Spleen (tissue), 11 donors: Measurements from ENCODE around the gene DHH. TPM values are rescaled to one million over a fixed set of nuclear protein-coding genes. Genes with fewer than 3 reads are reported as not detected.

ENCODE experiments used
- DNase-seq: peaks from one replicate; pipeline ENCODE4 v3.0.0-alpha.2; 2020
- H3K27ac ChIP-seq, 8 donors: fragments of 200-600 bp; sonication (generic) in 7 of 8; 1 replicate in 4 of 8; 2 replicates in 4 of 8; pipeline versions ENCODE4 v1.5.0 to v1.8.0; 2016 to 2021; ENCODE audit warnings: inconsistent platforms in 4 of 8, mild to moderate bottlenecking in 4 of 8, moderate library complexity in 1 of 8
- H3K27me3 ChIP-seq, 7 donors: fragments of 200-600 bp; sonication (generic) in 6 of 7; replicated peaks in 1 of 7; 1 replicate in 4 of 7; 2 replicates in 3 of 7; pipeline versions ENCODE4 v1.5.0 to v1.8.0; 2016 to 2021; ENCODE audit warnings: inconsistent platforms in 3 of 7, mild to moderate bottlenecking in 1 of 7
- H3K36me3 ChIP-seq, 6 donors: fragments of 200-600 bp; sonication (generic) in 5 of 6; 1 replicate in 4 of 6; 2 replicates in 2 of 6; pipeline versions ENCODE4 v1.5.0 to v1.8.0; 2016 to 2021; ENCODE audit warnings: inconsistent platforms in 2 of 6
- H3K4me1 ChIP-seq, 6 donors: fragments of 200-600 bp; sonication (generic) in 5 of 6; 1 replicate in 3 of 6; 2 replicates in 3 of 6; pipeline versions ENCODE4 v1.5.0 to v1.8.0; 2016 to 2021; ENCODE audit warnings: inconsistent platforms in 3 of 6
- H3K4me3 ChIP-seq, 8 donors: fragments of 200-600 bp; sonication (generic) in 7 of 8; 1 replicate in 4 of 8; 2 replicates in 4 of 8; pipeline versions ENCODE4 v1.5.0 to v1.8.0; 2016 to 2021; ENCODE audit warnings: inconsistent platforms in 4 of 8, mild to moderate bottlenecking in 4 of 8, moderate library complexity in 2 of 8
- H3K9me3 ChIP-seq, 8 donors: fragments of 200-600 bp; sonication (generic) in 7 of 8; 1 replicate in 4 of 8; 2 replicates in 4 of 8; pipeline versions ENCODE4 v1.5.0 to v1.8.0; 2016 to 2021; ENCODE audit warnings: inconsistent platforms in 4 of 8
- CTCF ChIP-seq, 11 experiments: fragments of 200-600 bp in 7 of 11; fragments of 450-650 bp in 4 of 11; sonication (generic) in 4 of 11; IDR thresholded peaks in 8 of 11; conservative IDR thresholded peaks in 3 of 11; 1 replicate in 7 of 11; 2 replicates in 4 of 11; pipeline versions ENCODE4 v1.4.0 to v1.8.0; 2016 to 2021; ENCODE audit warnings: antibody characterized with exemption in 11 of 11, inconsistent platforms in 4 of 11, mild to moderate bottlenecking in 1 of 11
- POLR2A ChIP-seq, 3 donors: fragments of 450-650 bp; IDR thresholded peaks; one replicate each; pipeline ENCODE4 v1.5.1; 2017; ENCODE audit warnings: antibody characterized with exemption in 3 of 3, mild to moderate bottlenecking in 1 of 3
- POLR2AphosphoS5 ChIP-seq, 3 donors: sonication (generic); formaldehyde crosslinking; IDR thresholded peaks; one replicate each; pipeline ENCODE4 v1.5.1; 2017; ENCODE audit warnings: antibody characterized with exemption in 3 of 3
- WGBS, 5 donors: extraction: QIAGEN DNeasy Blood & Tissue Kit in 3 of 5; methylation state at CpG; one replicate each; pipeline versions ENCODE4 v1.1.5 to v1.1.7; 2013 to 2018; 5-methylcytosine and 5-hydroxymethylcytosine counted together
- intact Hi-C: fragments of 100-400 bp; cut with DNase I; formaldehyde crosslinking; loops from one replicate; pipeline ENCODE4 v1.15.0; 2023; ENCODE audit warnings: low total_unique reads
- polyA plus RNA-seq, 3 donors: library from polyadenylated mRNA; stranded (reverse); fragments of 200-250 nt; gene quantifications; one replicate each; pipeline ENCODE4 v1.2.1, GENCODE V29; 2013
- total RNA-seq, 7 donors: library from RNA; depleted of rRNA in 3 of 7; stranded (reverse); fragments of >200 nt in 3 of 7; fragmentation: NEBNext Ultra II Directional in 4 of 7; extraction: Animal tissue kit (Norgen Biotek cat#: 25700) in 4 of 7; gene quantifications; one replicate each; pipeline versions ENCODE4 v1.1.0 to v1.2.1, GENCODE V29; 2016 to 2021
- donor health status: healthy with polysubstance abuse.
- donor health status: DM: no; HTN: no; CAD: no; lungs with moderate emphysema.
- donor health status: DM: no; HTN: no; CAD: no.
- donor health status: Bipolar disorder and iron deficiency.
- donor health status: healthy.
- donor health status: DM: no; HTN: no; CAD: no.
- donor health status: DM: yes; HTN: yes; CAD: no.

The DHH gene
- total and polyA plus RNA-seq, 10 donors, result 0.09 to 2.6 (median 0.66) TPM

- WGBS, 5 donors, result 63 to 93% (median 80%) methylated on average over 1 of the region's 1 CpG
- TF ChIP-seq POLR2A (IDR thresholded peaks at IDR 0.05) (no peak), POLR2AphosphoS5 (IDR thresholded peaks at IDR 0.05) (no peak), CTCF (IDR thresholded peaks at IDR 0.05 in 8 of 11, conservative IDR thresholded peaks at IDR 0.05 in 3 of 11) (no peak)
- H3K27me3 ChIP-seq, result no peaks in the 10 kb centered on the region
- H3K27ac ChIP-seq, result no peak overlapping the region
- DNase-seq, result no peak
- no peaks in the 10 kb centered on the region for H3K4me1 ChIP-seq
- no peak overlapping the region for H3K4me3 ChIP-seq
- H3K36me3 ChIP-seq, result no peaks in the 10 kb centered on the region
- intact Hi-C loops, result no loop called here
- H3K9me3 ChIP-seq, result peaks cover 0 to 4% (median 0%) of the 10 kb centered on the region in 8 donors
Observed at GRCh38 chr12:49079793-49080192, 14.8 kb downstream of the DHH start.

- no peaks in the 10 kb centered on the region for H3K27me3 ChIP-seq
- no peak overlapping the region for H3K27ac ChIP-seq
- 94 to 95% (median 95%) methylated on average over 11 of the region's 11 CpGs for WGBS, 5 donors
- no peak for TF ChIP-seq CTCF (IDR thresholded peaks at IDR 0.05 in 8 of 11, conservative IDR thresholded peaks at IDR 0.05 in 3 of 11)
- TF ChIP-seq POLR2A (IDR thresholded peaks at IDR 0.05), result no peak
- TF ChIP-seq POLR2AphosphoS5 (IDR thresholded peaks at IDR 0.05), result no peak
- no peaks in the 10 kb centered on the region for H3K9me3 ChIP-seq
- intact Hi-C loops, result no loop called here
- H3K4me3 ChIP-seq, result no peak overlapping the region
- H3K36me3 ChIP-seq, result no peaks in the 10 kb centered on the region
- no peak for DNase-seq
- H3K4me1 ChIP-seq, result peaks cover 6 to 23% (median 18%) of the 10 kb centered on the region in 6 donors
Observed at GRCh38 chr12:49070971-49071370, 23.6 kb downstream of the DHH start.

- H3K9me3 ChIP-seq, result no peaks in the 10 kb centered on the region
Observed at GRCh38 chr12:49069507-49070346, 24.9 kb downstream of the DHH start, which contains the start of gene RHEBL1. TSS of gene RHEBL1 (minus strand) at chr12:49069979. CDS start at chr12:49069785, 194 bp downstream.

More at GRCh38 chr12:49069507-49070346, 24.9 kb downstream of the DHH start, which contains the start of gene RHEBL1:
- peak; percentile 100 for DNase-seq
- Histone ChIP-seq H3K4me3 (peak within 1 kb of the TSS; percentile 70 to 99 (median 86)), H3K36me3 (peaks cover 0 to 8% (median 0%) of the 10 kb centered on the region in 6 donors), H3K27ac (peak within 1 kb of the TSS; percentile 77 to 91 (median 84)), H3K4me1 (peaks cover 6 to 23% (median 18%) of the 10 kb centered on the region in 6 donors), H3K27me3 (no peaks in the 10 kb centered on the region)
- 0 to 1% (median 0%) methylated on average over 53 to 60 of the region's 60 CpGs for WGBS, 5 donors
- intact Hi-C loops, result loop anchor here (10.0 kb wide), 1 partner anchor 55 kb away; no protein-coding TSS in a partner anchor
- TF ChIP-seq POLR2A (IDR thresholded peaks at IDR 0.05) (peak in 1 of 3 donors; percentile 59), POLR2AphosphoS5 (IDR thresholded peaks at IDR 0.05) (peak; percentile 79 to 89 (median 89)), CTCF (IDR thresholded peaks at IDR 0.05 in 8 of 11, conservative IDR thresholded peaks at IDR 0.05 in 3 of 11) (peak in 4 of 11 experiments; percentile 36 to 69 (median 44))
